ENCODE measurements around the gene SLC8A1. TPM values are rescaled to one million over a fixed set of nuclear protein-coding genes. Genes with fewer than 3 reads are reported as not detected.

SLC8A1 gene
- 1 to 10 TPM in 1 of 3 donors, under 1 TPM in 2; 0.62 to 1.9 (median 0.79) TPM for polyA plus RNA-seq

DNA sequence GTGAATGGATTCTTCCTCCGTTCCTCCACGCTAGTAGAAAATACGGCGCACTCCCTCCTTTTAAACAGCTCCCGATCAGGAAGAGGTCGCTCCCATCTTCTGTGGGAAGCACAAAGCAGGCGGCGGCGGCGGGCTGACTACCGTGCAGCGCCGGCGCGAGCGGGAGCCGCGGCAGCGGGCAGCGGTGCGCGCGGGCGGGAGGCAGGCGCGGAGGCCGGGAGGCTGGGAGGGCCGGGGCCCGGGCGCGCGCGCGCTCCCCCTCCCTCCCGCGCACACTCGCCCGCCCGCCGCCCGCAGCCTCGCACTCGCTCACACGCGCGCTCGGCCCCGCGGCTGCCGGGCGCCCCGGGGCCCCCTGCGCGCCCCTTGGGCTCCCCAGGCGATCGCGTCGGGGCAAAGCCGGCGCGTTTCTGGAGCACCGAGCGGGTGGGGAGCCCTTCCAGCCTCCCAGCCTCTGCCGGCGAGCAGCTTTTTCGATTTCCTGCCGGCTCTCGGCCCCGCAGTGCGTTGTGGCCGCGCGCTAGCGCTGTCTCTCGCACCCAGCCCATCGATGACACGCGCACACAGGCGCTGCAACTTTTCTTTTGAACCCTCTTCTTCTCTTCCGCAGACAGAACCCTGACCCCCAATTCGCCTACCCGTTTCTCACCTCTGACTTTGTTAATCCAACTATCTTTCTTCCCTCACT, at the start of gene SLC8A1:
TSS of gene SLC8A1 (minus strand) at position 173 of the 688 bp plus-strand sequence.
- no peak within 1 kb of the TSS for H3K27ac ChIP-seq (ENCODE audit: low read depth, low read length)
- WGBS, 3 donors, result 1% methylated on average over 58 to 72 of the region's 82 CpGs

GRCh38 chr2:40499437-40499836, 47.5 kb upstream of the SLC8A1 start:
- no peak overlapping the region for H3K27ac ChIP-seq (ENCODE audit: low read depth, low read length)
- 86 to 99% (median 95%) methylated on average over 2 of the region's 2 CpGs for WGBS, 3 donors

DNA sequence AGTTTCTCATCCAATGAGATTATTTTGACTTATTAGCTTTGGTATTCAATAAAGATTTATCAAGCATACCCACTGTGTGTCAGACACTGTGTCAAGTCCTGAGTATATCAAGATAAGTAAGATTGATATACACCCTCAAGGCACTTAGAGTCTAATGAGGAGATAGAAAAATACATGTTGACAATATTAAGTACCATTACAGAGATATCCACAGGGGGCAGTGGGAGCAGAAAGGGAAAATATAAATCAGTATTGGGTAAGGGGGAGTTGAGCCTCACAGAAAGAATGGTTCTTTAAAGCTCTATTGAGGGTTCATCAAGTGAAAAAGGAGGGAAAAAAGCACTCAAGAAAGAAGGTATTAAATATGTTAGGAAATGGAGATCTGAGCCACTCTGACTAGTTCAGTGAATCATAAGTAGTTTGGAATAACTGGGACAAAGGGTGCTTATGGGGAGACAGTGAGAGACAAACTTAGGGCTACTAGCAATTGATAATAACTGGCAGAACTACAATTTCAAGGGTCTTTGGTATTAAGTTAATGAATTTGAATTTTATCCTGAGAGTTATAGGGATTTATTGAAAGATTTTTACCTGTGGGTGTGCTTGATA, 45.5 kb upstream of the SLC8A1 start:
- no peak overlapping the region for H3K27ac ChIP-seq (ENCODE audit: low read depth, low read length)

DNA sequence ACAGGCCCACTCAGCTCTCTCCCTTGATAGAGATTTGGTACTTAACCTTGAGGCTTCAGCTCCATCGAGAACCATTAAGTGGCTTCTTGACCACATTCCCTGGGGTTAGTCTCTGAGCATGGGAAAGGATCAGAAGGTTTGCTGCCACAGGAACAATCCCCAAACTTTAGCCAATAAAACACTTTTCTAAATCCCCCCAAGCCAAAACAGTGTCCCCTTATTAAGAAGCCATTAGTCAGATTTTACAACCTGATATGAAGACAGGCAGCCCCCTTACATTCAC, 37.7 kb upstream of the SLC8A1 start:
- 37 to 94% (median 53%) methylated on average over 1 of the region's 1 CpG for WGBS, 3 donors
- H3K27ac ChIP-seq (ENCODE audit: low read depth, low read length), result no peak overlapping the region

DNA sequence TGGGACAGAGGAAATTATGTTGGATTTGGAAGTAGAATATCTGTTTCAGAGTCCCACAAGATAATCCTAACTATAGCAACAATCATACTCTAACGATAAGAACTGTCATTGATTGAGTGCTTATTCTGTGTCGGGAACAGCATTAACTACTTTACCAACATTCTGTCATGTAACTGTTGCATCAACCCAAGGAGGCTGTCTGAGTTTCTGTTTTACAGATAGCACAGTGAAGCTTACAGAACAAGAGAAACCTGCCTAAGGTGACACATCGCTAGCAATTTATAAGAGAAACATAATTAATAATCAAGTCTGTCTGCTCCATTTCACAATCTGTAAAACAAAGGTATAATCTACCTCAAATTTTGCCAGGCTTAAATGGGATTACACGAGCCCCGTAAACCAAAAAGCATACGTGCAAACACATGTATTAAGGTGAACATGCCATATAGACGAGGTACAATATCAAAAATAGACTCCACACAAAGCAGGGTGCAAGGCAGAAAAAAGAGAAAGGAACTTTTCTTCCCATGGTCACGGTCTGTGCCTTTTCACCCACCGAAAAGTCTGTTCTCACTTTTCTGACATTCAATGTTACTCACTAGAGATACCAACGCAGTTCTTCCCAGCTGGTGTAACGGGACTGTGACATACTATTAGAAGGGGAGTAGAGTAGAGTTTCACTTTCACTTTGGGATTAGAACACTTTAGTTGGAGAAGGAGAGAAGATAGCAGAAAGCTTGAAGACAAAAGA, 37.2 kb upstream of the SLC8A1 start:
- no peak overlapping the region for H3K27ac ChIP-seq (ENCODE audit: low read depth, low read length)
- WGBS, 3 donors, result 45 to 60% (median 46%) methylated on average over 11 of the region's 11 CpGs

DNA sequence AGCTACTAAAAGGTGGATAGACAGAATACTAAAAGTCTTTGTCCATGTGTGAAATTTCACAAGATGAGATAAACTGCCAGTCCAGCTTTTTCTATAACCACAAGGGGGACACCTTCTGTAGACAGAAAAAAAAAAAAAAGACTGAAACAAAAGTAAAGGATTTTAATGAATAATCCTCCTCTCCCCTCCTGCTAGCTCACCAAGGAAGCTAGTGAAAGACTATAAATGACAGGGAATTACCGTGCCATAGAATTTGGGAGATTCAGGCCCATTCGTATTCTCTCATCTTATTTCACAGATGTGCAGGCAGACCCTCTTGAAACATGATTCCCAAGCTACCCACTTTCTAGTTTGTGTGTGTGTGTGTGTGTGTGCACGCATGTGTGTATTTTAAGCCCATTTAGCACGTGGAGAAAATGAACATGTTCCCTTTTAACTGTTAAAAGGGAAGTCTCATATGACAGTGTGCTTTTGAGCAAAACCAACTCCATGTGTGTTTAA, 36.3 kb upstream of the SLC8A1 start:
- 24 to 45% (median 43%) methylated on average over 4 of the region's 4 CpGs for WGBS, 3 donors
- H3K27ac ChIP-seq (ENCODE audit: low read depth, low read length), result no peak overlapping the region

DNA sequence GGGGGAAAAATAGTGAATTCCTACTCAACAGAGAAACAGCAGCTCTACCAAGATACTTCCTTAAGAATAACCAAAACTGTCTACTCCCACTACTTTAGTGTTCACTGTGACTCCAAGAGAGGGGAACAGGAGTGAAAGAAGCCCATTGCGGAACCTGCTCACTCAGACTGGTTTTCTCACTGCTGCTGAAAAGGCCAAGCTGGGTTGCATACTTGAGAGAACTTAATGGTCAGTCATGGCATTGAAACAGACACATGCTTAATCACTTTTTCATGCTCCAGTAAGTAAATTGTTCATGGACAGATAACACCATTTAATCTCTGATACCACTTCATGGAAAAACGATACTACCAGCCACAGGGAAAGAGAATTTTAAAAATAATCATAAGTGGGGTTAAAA, 35.7 kb upstream of the SLC8A1 start:
- no peak overlapping the region for H3K27ac ChIP-seq (ENCODE audit: low read depth, low read length)
- 49 to 79% (median 75%) methylated on average over 2 of the region's 2 CpGs for WGBS, 3 donors

- H3K27ac ChIP-seq (ENCODE audit: low read depth, low read length), result no peak overlapping the region
- 73 to 84% (median 80%) methylated on average over 3 of the region's 3 CpGs for WGBS, 3 donors
These were observed 34.0 kb upstream of the SLC8A1 start for GRCh38 chr2:40485854-40486253.

GRCh38 chr2:40485318-40485717, 33.4 kb upstream of the SLC8A1 start:
- 55 to 72% (median 61%) methylated on average over 2 of the region's 2 CpGs for WGBS, 3 donors
- H3K27ac ChIP-seq (ENCODE audit: low read depth, low read length), result no peak overlapping the region

DNA sequence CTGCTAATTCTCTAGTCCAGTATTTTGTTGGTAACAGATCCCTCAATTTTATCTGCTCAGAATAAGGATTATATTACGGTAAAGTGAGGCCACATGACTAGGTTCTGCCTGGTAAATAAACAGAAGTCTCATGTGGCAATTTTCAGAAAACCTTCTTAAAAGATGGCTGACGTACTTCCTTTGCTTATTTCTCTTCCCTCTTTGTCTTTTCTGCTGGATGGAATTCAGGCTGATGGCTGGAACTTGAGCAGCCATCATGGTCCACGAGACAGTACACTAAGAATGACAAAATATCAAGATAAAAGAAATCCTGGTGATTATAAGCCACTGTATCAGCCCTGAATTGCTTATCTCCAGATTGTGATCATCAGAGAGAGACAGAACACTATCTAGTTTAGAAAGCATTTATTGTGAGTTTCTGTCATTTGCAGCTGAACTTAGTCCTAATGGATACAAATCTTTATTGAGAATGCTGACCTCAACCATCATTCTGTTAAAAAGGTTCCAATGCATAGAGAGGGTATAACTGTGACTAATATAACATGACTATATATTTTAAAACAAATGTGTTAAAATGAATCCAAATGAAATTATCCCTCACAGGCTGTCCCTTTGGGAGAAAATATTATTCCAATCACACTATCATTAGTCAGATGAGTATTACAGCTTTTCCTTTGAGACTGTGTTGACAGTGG, 31.8 kb upstream of the SLC8A1 start:
- WGBS, 3 donors, result 78 to 85% (median 80%) methylated on average over 3 of the region's 3 CpGs
- no peak overlapping the region for H3K27ac ChIP-seq (ENCODE audit: low read depth, low read length)

GRCh38 chr2:40480596-40480995, 28.7 kb upstream of the SLC8A1 start:
- WGBS, 3 donors, result 79 to 91% (median 88%) methylated on average over 5 of the region's 5 CpGs
- no peak overlapping the region for H3K27ac ChIP-seq (ENCODE audit: low read depth, low read length)

DNA sequence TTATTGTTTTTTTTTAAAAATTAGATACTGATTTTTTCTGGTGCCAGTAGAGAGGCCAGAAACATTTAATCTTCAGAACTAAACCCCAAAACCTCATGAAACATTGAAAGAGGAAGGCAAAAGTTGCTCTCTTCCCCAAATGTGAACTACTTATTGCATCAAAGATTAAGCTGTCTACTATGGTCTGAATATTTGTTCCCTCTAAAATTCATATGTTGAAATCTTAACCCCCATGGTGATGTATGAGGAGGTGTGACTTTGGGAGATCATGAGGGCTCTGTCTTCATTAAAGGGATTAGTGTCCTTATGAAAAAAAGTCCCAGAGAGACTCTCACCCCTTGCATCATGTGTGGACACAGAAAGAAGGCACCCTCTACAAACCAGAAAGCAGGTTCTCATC, 28.2 kb upstream of the SLC8A1 start:
- H3K27ac ChIP-seq (ENCODE audit: low read depth, low read length), result no peak overlapping the region

GRCh38 chr2:40477361-40477760, 25.5 kb upstream of the SLC8A1 start:
- 66 to 68% (median 67%) methylated on average over 5 of the region's 5 CpGs for WGBS, 3 donors
- no peak overlapping the region for H3K27ac ChIP-seq (ENCODE audit: low read depth, low read length)

DNA sequence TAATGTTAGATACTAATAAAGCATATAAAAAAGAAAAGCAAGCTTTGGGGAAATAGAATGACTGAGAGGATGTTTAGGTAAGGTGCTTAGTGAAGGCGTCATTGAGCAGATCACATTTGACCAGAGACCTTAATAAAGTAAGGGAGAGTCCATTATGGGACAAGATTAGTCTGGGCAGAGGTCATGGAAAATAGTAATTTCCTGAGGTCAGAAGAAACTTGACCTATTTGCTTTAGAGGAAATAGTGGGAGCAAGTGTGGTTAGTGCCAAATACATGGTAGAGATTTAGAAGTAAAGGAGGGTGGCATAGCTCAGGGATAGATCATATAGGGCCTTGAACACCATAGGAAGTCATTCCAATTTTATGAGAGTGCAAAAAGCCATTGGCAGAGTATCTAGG, 24.5 kb upstream of the SLC8A1 start:
- no peak overlapping the region for H3K27ac ChIP-seq (ENCODE audit: low read depth, low read length)
- 82 to 85% (median 84%) methylated on average over 1 of the region's 1 CpG for WGBS, 3 donors

DNA sequence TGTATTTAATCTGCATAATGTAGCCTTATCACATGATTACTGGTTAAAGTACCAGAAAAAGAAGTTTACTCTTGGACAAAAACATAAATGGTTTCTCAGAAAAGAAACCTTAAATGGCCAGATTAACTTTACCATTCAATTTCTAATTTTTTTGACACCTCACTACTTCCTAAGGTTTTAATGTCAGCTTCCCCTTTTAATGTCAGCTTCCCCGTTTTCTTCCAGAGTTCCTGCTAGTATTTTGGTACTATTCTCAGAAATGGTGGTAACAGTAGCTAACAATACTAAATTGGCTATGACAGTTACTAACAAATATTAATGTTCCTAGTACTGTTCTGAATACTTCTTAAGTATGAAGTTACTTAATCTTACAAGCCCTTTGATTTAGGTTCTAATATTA, 22.4 kb upstream of the SLC8A1 start:
- WGBS, 3 donors, result 39 to 63% (median 42%) methylated on average over 1 of the region's 1 CpG

DNA sequence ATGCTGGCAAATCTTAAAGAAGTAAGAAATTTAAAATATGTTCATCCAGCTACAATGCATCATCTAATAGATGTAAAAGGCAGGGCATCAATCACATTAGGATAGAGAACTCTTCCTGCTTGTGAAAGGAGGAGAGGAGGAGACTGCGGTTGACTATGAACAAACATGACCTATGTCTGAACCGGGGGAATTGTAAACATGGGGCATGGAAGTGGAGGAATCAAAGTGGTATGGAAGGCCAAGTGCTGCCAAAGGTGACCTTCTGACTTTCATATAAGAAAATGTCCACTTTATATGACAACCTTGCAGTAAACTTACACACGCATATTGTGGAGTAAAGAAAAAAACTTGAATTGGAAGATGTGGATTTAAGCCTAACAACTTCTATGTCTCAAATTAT, 20.0 kb upstream of the SLC8A1 start:
- WGBS, 3 donors, result 52 to 84% (median 80%) methylated on average over 3 of the region's 3 CpGs

More for the DNA sequence above, 22.4 kb upstream of the SLC8A1 start:
- H3K27ac ChIP-seq (ENCODE audit: low read depth, low read length), result no peak overlapping the region

GRCh38 chr2:40470822-40471813, 19.2 kb upstream of the SLC8A1 start:
- 55 to 58% (median 57%) methylated on average over 5 of the region's 5 CpGs for WGBS, 3 donors
- H3K27ac ChIP-seq (ENCODE audit: low read depth, low read length), result no peak overlapping the region

More for the DNA sequence above, 20.0 kb upstream of the SLC8A1 start:
- H3K27ac ChIP-seq (ENCODE audit: low read depth, low read length), result no peak overlapping the region

Data from adipose tissue (tissue), 3 donors.